ENCODE measurements around the gene ZRANB2. TPM values are rescaled to one million over a fixed set of nuclear protein-coding genes. Genes with fewer than 3 reads are reported as not detected.

Gene ZRANB2
- total and polyA plus RNA-seq, 2 donors = 101 to 119 TPM

DNA sequence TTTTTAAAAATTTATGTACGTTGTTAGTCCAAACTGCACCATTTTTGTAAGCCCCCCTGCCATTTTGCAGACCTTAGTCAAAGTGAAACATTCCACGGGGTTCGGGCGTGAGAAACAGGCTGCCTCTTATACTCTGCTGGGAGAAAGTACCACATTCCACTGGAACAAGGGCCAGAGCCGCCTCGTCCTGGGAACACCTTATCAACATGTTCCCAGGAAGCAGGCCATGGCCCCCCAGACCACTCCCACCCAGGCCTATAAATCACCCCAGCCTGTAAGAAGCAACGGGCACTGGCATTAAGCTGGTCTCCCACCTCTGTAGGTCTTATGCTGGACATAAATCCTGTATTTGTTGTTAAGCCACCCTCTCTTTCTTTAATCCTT, 854 bp upstream of the ZRANB2 start:
- peaks cover 3 to 4% of the 10 kb centered on the region in 2 donors for H3K4me1 ChIP-seq (ENCODE audit: control insufficient read depth in 2 of 2, insufficient read depth in 2 of 2, low read length in 2 of 2)
- peaks cover 0 to 7% of the 10 kb centered on the region in 2 donors for H3K27me3 ChIP-seq (ENCODE audit: control insufficient read depth in 2 of 2, insufficient read depth in 1 of 2, low read length in 1 of 2)
- 89% methylated on average over 7 of the region's 7 CpGs for WGBS
- H3K27ac ChIP-seq (ENCODE audit: low read depth in 1 of 2, low read length in 1 of 2) = no peak overlapping the region
- DNase-seq (ENCODE audit: low read depth in 6 of 9, low spot score in 9 of 9) = no peak
- peak overlapping the region; percentile 84 to 93 for H3K4me3 ChIP-seq (ENCODE audit: low read length in 2 of 2)
- H3K9me3 ChIP-seq (ENCODE audit: control insufficient read depth in 2 of 2, insufficient read depth in 1 of 2, low read length in 1 of 2) = peaks cover 0 to 4% of the 10 kb centered on the region in 2 donors
- peaks cover 4 to 18% of the 10 kb centered on the region in 2 donors for H3K36me3 ChIP-seq (ENCODE audit: control insufficient read depth in 2 of 2, insufficient read depth in 2 of 2, low read length in 1 of 2)

DNA sequence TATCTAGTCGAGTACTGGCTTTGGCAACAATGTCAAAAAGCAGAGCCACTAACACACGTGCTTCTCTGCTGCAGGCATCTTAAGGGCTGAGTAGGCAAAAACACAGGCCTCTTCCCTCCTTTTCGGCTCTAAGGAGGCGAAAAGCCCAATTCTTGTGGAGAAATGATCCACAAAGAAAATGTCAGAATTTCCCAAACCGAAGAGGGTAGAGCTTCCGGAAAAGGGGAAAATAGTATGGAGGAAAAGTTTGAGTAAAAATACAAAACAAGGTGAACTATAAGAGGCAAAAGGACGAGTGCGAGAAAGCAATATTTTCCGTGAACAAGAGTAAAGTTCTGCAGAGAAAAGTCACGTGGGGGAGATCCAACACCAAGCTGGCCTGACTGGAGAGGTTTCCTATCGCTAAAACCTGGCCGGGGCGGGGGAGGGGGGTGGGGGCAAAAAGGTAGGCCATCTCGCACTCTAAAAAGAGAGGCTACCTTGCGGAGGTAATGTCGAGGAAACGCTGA, 551 bp downstream of the ZRANB2 start:
- DNase-seq (ENCODE audit: low read depth in 6 of 9, low spot score in 9 of 9) = peak in 6 of 9 donors; percentile 5 to 18 (median 12)
- peaks cover 0 to 2% of the 10 kb centered on the region in 2 donors for H3K27me3 ChIP-seq (ENCODE audit: control insufficient read depth in 2 of 2, insufficient read depth in 1 of 2, low read length in 1 of 2)
- peaks cover 10 to 32% of the 10 kb centered on the region in 2 donors for H3K36me3 ChIP-seq (ENCODE audit: control insufficient read depth in 2 of 2, insufficient read depth in 2 of 2, low read length in 1 of 2)
- H3K9me3 ChIP-seq (ENCODE audit: control insufficient read depth in 2 of 2, insufficient read depth in 1 of 2, low read length in 1 of 2) = peaks cover 0 to 4% of the 10 kb centered on the region in 2 donors
- peak overlapping the region; percentile 95 to 96 for H3K27ac ChIP-seq (ENCODE audit: low read depth in 1 of 2, low read length in 1 of 2)
- WGBS = under 1% methylated on average over 17 of the region's 17 CpGs
- H3K4me3 ChIP-seq (ENCODE audit: low read length in 2 of 2) = peak overlapping the region; percentile 84 to 93
- H3K4me1 ChIP-seq (ENCODE audit: control insufficient read depth in 2 of 2, insufficient read depth in 2 of 2, low read length in 2 of 2) = peaks cover 3 to 4% of the 10 kb centered on the region in 2 donors

GRCh38 chr1:71074681-71075080, 6.2 kb downstream of the ZRANB2 start:
- no peaks in the 10 kb centered on the region for H3K4me1 ChIP-seq (ENCODE audit: control insufficient read depth in 2 of 2, insufficient read depth in 2 of 2, low read length in 2 of 2)
- WGBS = 95% methylated on average over 1 of the region's 1 CpG
- H3K36me3 ChIP-seq (ENCODE audit: control insufficient read depth in 2 of 2, insufficient read depth in 2 of 2, low read length in 1 of 2) = peaks cover 21 to 75% of the 10 kb centered on the region in 2 donors
- no peaks in the 10 kb centered on the region for H3K27me3 ChIP-seq (ENCODE audit: control insufficient read depth in 2 of 2, insufficient read depth in 1 of 2, low read length in 1 of 2)
- H3K4me3 ChIP-seq (ENCODE audit: low read length in 2 of 2) = no peak overlapping the region
- H3K27ac ChIP-seq (ENCODE audit: low read depth in 1 of 2, low read length in 1 of 2) = no peak overlapping the region
- DNase-seq (ENCODE audit: low read depth in 6 of 9, low spot score in 9 of 9) = no peak
- H3K9me3 ChIP-seq (ENCODE audit: control insufficient read depth in 2 of 2, insufficient read depth in 1 of 2, low read length in 1 of 2) = no peaks in the 10 kb centered on the region

- Histone ChIP-seq H3K4me3 (ENCODE audit: low read length in 2 of 2) (no peak overlapping the region), H3K27me3 (ENCODE audit: control insufficient read depth in 2 of 2, insufficient read depth in 1 of 2, low read length in 1 of 2) (no peaks in the 10 kb centered on the region), H3K36me3 (ENCODE audit: control insufficient read depth in 2 of 2, insufficient read depth in 2 of 2, low read length in 1 of 2) (peaks cover 29 to 78% of the 10 kb centered on the region in 2 donors), H3K4me1 (ENCODE audit: control insufficient read depth in 2 of 2, insufficient read depth in 2 of 2, low read length in 2 of 2) (no peaks in the 10 kb centered on the region), H3K9me3 (ENCODE audit: control insufficient read depth in 2 of 2, insufficient read depth in 1 of 2, low read length in 1 of 2) (no peaks in the 10 kb centered on the region), H3K27ac (ENCODE audit: low read depth in 1 of 2, low read length in 1 of 2) (no peak overlapping the region)
- DNase-seq (ENCODE audit: low read depth in 6 of 9, low spot score in 9 of 9) = no peak
Measured at GRCh38 chr1:71072273-71072672, 8.6 kb downstream of the ZRANB2 start.

DNA sequence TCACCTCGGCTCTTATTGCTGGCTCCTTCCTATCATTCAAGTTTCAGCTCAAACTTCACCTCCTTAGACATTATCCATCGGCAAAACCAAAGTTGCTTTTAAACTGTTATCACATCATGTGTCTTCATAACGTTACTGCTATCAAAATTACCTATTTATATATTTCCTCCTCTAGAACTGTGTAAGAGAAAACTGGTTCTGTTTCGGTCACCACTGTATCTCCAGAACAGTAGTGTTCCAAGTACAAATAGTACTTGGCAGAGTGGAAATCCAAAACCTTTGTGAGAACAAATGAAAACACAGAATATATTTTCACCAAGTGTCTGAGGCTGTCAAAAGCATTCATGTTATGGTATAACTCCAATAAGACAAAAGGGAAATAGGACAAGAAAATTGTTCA, 9.1 kb downstream of the ZRANB2 start:
- Histone ChIP-seq H3K27me3 (ENCODE audit: control insufficient read depth in 2 of 2, insufficient read depth in 1 of 2, low read length in 1 of 2) (no peaks in the 10 kb centered on the region), H3K4me1 (ENCODE audit: control insufficient read depth in 2 of 2, insufficient read depth in 2 of 2, low read length in 2 of 2) (no peaks in the 10 kb centered on the region), H3K9me3 (ENCODE audit: control insufficient read depth in 2 of 2, insufficient read depth in 1 of 2, low read length in 1 of 2) (no peaks in the 10 kb centered on the region), H3K36me3 (ENCODE audit: control insufficient read depth in 2 of 2, insufficient read depth in 2 of 2, low read length in 1 of 2) (peaks cover 29 to 73% of the 10 kb centered on the region in 2 donors), H3K4me3 (ENCODE audit: low read length in 2 of 2) (no peak overlapping the region), H3K27ac (ENCODE audit: low read depth in 1 of 2, low read length in 1 of 2) (no peak overlapping the region)
- DNase-seq (ENCODE audit: low read depth in 6 of 9, low spot score in 9 of 9) = no peak
- 98% methylated on average over 4 of the region's 4 CpGs for WGBS

DNA sequence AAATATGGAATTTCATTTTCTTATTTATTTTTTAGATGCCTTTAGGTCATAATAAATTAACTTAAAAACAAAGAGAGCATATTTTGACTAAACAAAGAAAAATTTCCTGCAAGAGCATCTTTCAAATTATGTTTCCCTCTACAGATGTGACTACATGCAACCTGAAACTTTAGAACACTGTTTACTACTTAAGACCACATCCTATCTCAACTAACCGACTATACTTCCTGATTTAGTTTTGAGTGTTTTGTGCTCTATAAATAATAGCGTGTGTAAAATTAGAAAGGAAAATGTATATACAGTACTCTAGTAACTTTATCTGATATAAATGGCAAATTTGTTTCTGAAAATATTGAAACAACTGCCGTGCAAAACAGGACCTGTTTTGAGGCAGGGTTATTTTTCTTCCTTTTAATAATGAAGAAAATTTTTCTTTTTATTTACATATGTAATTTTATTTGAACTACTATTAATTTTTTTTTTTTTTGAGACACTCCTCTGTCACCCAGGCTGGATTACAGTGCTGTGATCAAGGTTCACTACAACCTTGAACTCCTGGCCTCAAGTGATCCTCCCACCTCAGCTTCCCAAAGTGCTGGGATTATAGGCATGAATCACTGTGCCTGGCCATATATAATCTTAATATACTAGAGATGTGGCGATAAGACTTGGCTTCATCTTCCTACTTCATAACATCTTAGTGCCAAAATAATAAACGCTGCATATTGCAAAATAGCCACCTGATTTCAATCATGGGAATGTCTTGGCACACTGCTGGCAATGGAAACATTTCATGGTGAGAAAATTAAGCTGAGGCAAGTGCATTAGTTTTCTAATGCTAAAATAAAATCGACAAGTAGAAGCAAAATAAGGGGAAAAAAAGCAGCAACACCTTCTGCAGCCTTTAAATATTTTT, 12.3 kb downstream of the ZRANB2 start:
- WGBS = 92% methylated on average over 6 of the region's 6 CpGs
- Histone ChIP-seq H3K27me3 (ENCODE audit: control insufficient read depth in 2 of 2, insufficient read depth in 1 of 2, low read length in 1 of 2) (no peaks in the 10 kb centered on the region), H3K4me3 (ENCODE audit: low read length in 2 of 2) (no peak overlapping the region), H3K4me1 (ENCODE audit: control insufficient read depth in 2 of 2, insufficient read depth in 2 of 2, low read length in 2 of 2) (no peaks in the 10 kb centered on the region), H3K27ac (ENCODE audit: low read depth in 1 of 2, low read length in 1 of 2) (no peak overlapping the region), H3K9me3 (ENCODE audit: control insufficient read depth in 2 of 2, insufficient read depth in 1 of 2, low read length in 1 of 2) (no peaks in the 10 kb centered on the region), H3K36me3 (ENCODE audit: control insufficient read depth in 2 of 2, insufficient read depth in 2 of 2, low read length in 1 of 2) (peaks cover 30 to 74% of the 10 kb centered on the region in 2 donors)
- no peak for DNase-seq (ENCODE audit: low read depth in 6 of 9, low spot score in 9 of 9)

DNA sequence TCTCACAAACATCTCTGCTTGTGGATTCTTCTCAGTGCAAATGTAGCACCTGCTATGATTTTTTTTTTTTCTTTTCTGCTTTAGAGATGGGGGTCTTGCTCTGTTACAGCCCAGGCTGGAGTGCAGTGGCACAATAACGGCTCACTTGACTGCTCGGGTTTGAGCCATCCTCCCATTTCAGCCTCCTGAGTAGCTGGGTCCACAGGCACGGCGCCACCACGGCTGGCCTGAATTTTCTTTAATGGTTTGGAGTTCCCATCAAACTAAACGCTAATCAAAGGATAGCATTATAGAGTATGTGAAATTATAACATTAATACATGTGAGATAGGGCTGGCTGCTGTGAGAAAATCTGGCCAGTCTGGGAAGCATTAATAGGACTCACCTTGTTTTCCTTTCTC, 26.0 kb downstream of the ZRANB2 start:
- Histone ChIP-seq H3K27me3 (ENCODE audit: control insufficient read depth in 2 of 2, insufficient read depth in 1 of 2, low read length in 1 of 2) (peaks cover 3 to 8% of the 10 kb centered on the region in 2 donors), H3K27ac (ENCODE audit: low read depth in 1 of 2, low read length in 1 of 2) (no peak overlapping the region), H3K4me3 (ENCODE audit: low read length in 2 of 2) (no peak overlapping the region), H3K4me1 (ENCODE audit: control insufficient read depth in 2 of 2, insufficient read depth in 2 of 2, low read length in 2 of 2) (no peaks in the 10 kb centered on the region), H3K36me3 (ENCODE audit: control insufficient read depth in 2 of 2, insufficient read depth in 2 of 2, low read length in 1 of 2) (peaks cover 0 to 10% of the 10 kb centered on the region in 2 donors), H3K9me3 (ENCODE audit: control insufficient read depth in 2 of 2, insufficient read depth in 1 of 2, low read length in 1 of 2) (no peaks in the 10 kb centered on the region)
- 96% methylated on average over 6 of the region's 6 CpGs for WGBS
- DNase-seq (ENCODE audit: low read depth in 6 of 9, low spot score in 9 of 9) = no peak

GRCh38 chr1:71054281-71054731, 26.5 kb downstream of the ZRANB2 start:
- H3K9me3 ChIP-seq (ENCODE audit: control insufficient read depth in 2 of 2, insufficient read depth in 1 of 2, low read length in 1 of 2) = no peaks in the 10 kb centered on the region
- no peaks in the 10 kb centered on the region for H3K4me1 ChIP-seq (ENCODE audit: control insufficient read depth in 2 of 2, insufficient read depth in 2 of 2, low read length in 2 of 2)
- H3K36me3 ChIP-seq (ENCODE audit: control insufficient read depth in 2 of 2, insufficient read depth in 2 of 2, low read length in 1 of 2) = peaks cover 0 to 9% of the 10 kb centered on the region in 2 donors
- no peak overlapping the region for H3K27ac ChIP-seq (ENCODE audit: low read depth in 1 of 2, low read length in 1 of 2)
- DNase-seq (ENCODE audit: low read depth in 6 of 9, low spot score in 9 of 9) = no peak
- H3K27me3 ChIP-seq (ENCODE audit: control insufficient read depth in 2 of 2, insufficient read depth in 1 of 2, low read length in 1 of 2) = peaks cover 4 to 10% of the 10 kb centered on the region in 2 donors
- WGBS = 88% methylated on average over 15 of the region's 15 CpGs
- no peak overlapping the region for H3K4me3 ChIP-seq (ENCODE audit: low read length in 2 of 2)

DNA sequence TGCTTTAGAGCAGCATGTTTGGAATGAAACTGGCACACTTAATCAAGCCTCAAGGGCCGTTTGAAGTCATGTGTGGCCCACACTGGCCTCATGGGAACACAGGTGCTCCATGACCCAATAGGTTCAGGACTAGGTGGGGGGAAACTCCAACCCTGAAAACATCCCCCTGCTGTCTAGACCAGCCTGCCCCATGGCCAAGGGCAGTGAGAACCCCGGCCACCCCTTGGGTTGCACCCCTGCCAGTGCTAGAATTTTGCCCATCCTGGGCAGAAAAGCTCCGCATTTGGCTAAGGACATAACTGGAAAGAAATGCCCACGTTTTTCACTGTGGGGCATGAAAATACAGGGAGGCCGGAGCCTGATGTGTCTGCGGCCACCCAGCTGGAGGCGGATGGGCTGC, 27.1 kb downstream of the ZRANB2 start:
- Histone ChIP-seq H3K4me3 (ENCODE audit: low read length in 2 of 2) (no peak overlapping the region), H3K9me3 (ENCODE audit: control insufficient read depth in 2 of 2, insufficient read depth in 1 of 2, low read length in 1 of 2) (no peaks in the 10 kb centered on the region), H3K4me1 (ENCODE audit: control insufficient read depth in 2 of 2, insufficient read depth in 2 of 2, low read length in 2 of 2) (no peaks in the 10 kb centered on the region), H3K27ac (ENCODE audit: low read depth in 1 of 2, low read length in 1 of 2) (no peak overlapping the region), H3K27me3 (ENCODE audit: control insufficient read depth in 2 of 2, insufficient read depth in 1 of 2, low read length in 1 of 2) (peaks cover 7 to 14% of the 10 kb centered on the region in 2 donors), H3K36me3 (ENCODE audit: control insufficient read depth in 2 of 2, insufficient read depth in 2 of 2, low read length in 1 of 2) (peaks cover 0 to 7% of the 10 kb centered on the region in 2 donors)
- WGBS = 87% methylated on average over 7 of the region's 7 CpGs
- no peak for DNase-seq (ENCODE audit: low read depth in 6 of 9, low spot score in 9 of 9)

Data from thymus (tissue), 11 donors.